K562 (cell line): ENCODE data around the gene SCN7A. TPM values are rescaled to one million over a fixed set of nuclear protein-coding genes. Genes with fewer than 3 reads are reported as not detected.

ENCODE experiments used
- ARNT ChIP-seq, 2 experiments: fragments of 450-650 bp; IDR thresholded peaks; 2 replicates each; pipeline ENCODE4 v1.6.1; 2016; ENCODE audit warnings: mild to moderate bottlenecking in 1 of 2
- CSDE1 ChIP-seq, 2 experiments: fragments of 450-650 bp; IDR thresholded peaks; 2 replicates each; pipeline ENCODE4 v1.6.1; 2016; ENCODE audit warnings: mild to moderate bottlenecking in 1 of 2
- EHMT2 ChIP-seq: fragments of 450-650 bp; IDR thresholded peaks from 2 replicates; pipeline ENCODE4 v1.6.1; 2018; ENCODE audit warnings: antibody characterized with exemption
- FOSL1 ChIP-seq: fragments of 200-800 bp; sonication (Bioruptor generic); conservative IDR thresholded peaks from 2 replicates; pipeline ENCODE4 v1.6.1; 2016; ENCODE audit warnings: missing genetic modification characterization, missing compliant biosample characterization
- FOXJ2 ChIP-seq: fragments of 200-800 bp; sonication (Bioruptor generic); IDR thresholded peaks from 2 replicates; pipeline ENCODE4 v1.6.1; 2016; ENCODE audit warnings: missing genetic modification characterization, missing compliant biosample characterization
- HDGF ChIP-seq: fragments of 450-650 bp; IDR thresholded peaks from 2 replicates; pipeline ENCODE4 v1.6.1; 2016
- MAFK ChIP-seq: IDR thresholded peaks from 2 replicates; pipeline ENCODE4 v1.6.1; 2011; ENCODE audit warnings: low read length, improper control_type of control experiment
- NCOA1 ChIP-seq: fragments of 450-650 bp; IDR thresholded peaks from 2 replicates; pipeline ENCODE4 v1.6.1; 2016; ENCODE audit warnings: low read depth
- NCOA6 ChIP-seq: fragments of 450-650 bp; IDR thresholded peaks from 2 replicates; pipeline ENCODE4 v1.6.1; 2017; ENCODE audit warnings: mild to moderate bottlenecking
- POLR2A ChIP-seq: fragments of 450-650 bp; conservative IDR thresholded peaks from 2 replicates; pipeline ENCODE4 v1.6.1; 2016
- POLR2H ChIP-seq: IDR thresholded peaks from 2 replicates; pipeline ENCODE4 v1.6.1; 2016; ENCODE audit warnings: missing genetic modification characterization, low read depth, mild to moderate bottlenecking, control low read depth, missing compliant biosample characterization, moderate library complexity
- SAFB ChIP-seq: fragments of 200-400 bp; formaldehyde crosslinking; IDR thresholded peaks from 2 replicates; pipeline ENCODE4 v1.6.1; 2017; ENCODE audit warnings: low read depth, low read length, borderline replicate concordance
- SOX6 ChIP-seq: fragments of 450-650 bp; IDR thresholded peaks from 2 replicates; pipeline ENCODE4 v1.6.1; 2014; ENCODE audit warnings: mild to moderate bottlenecking
- STAT5A ChIP-seq: IDR thresholded peaks from 2 replicates; pipeline ENCODE4 v1.6.1; 2012; ENCODE audit warnings: low read length, inconsistent platforms, borderline replicate concordance
- TAF7 ChIP-seq: fragments of 450-650 bp; IDR thresholded peaks from 2 replicates; pipeline ENCODE4 v1.6.1; 2016; ENCODE audit warnings: missing genetic modification characterization, missing compliant biosample characterization
- TEAD1 ChIP-seq, 2 experiments: fragments of 450-650 bp in 1 of 2; sonication (generic) in 1 of 2; formaldehyde crosslinking; IDR thresholded peaks; 2 replicates each; pipeline versions ENCODE4 v1.4.0 to v1.8.0; 2020 to 2022; ENCODE audit warnings: mild to moderate bottlenecking in 2 of 2, missing genetic modification reagents in 1 of 2
- TEAD4 ChIP-seq, 2 experiments: sonication (generic) in 1 of 2; formaldehyde crosslinking in 1 of 2; IDR thresholded peaks; 2 replicates each; pipeline versions ENCODE4 v1.6.1 to v1.8.0; 2012 to 2022; ENCODE audit warnings: borderline replicate concordance in 1 of 2, inconsistent platforms in 1 of 2, low read length in 1 of 2, mild to moderate bottlenecking in 1 of 2, missing genetic modification reagents in 1 of 2
- TOE1 ChIP-seq, 2 experiments: fragments of 450-650 bp in 1 of 2; sonication (generic) in 1 of 2; formaldehyde crosslinking in 1 of 2; IDR thresholded peaks; 2 replicates each; pipeline versions ENCODE4 v1.7.1 to v1.8.0; 2016 to 2022; ENCODE audit warnings: borderline replicate concordance in 2 of 2, mild to moderate bottlenecking in 2 of 2, antibody characterized with exemption in 1 of 2, inconsistent platforms in 1 of 2, low read depth in 1 of 2, missing genetic modification reagents in 1 of 2, moderate library complexity in 1 of 2
- ZNF212 ChIP-seq: fragments of 450-650 bp; formaldehyde crosslinking; IDR thresholded peaks from 2 replicates; pipeline ENCODE4 v1.4.0; 2020; ENCODE audit warnings: mild to moderate bottlenecking
- ZNF347 ChIP-seq: fragments of 450-650 bp; formaldehyde crosslinking; IDR thresholded peaks from 2 replicates; pipeline ENCODE4 v1.4.0; 2020; ENCODE audit warnings: low read depth, mild to moderate bottlenecking, moderate library complexity
- ZNF41 ChIP-seq: fragments of 250-450 bp; sonication (Bioruptor Pico); conservative IDR thresholded peaks from 2 replicates; pipeline ENCODE4 v1.4.0; 2020; ENCODE audit warnings: mild to moderate bottlenecking
- ZNF766 ChIP-seq: fragments of 200-800 bp; sonication (Bioruptor generic); conservative IDR thresholded peaks from 2 replicates; pipeline ENCODE4 v1.6.1; 2016; ENCODE audit warnings: missing genetic modification characterization, missing compliant biosample characterization
- polyA plus RNA-seq, 8 experiments: library from polyadenylated mRNA; depleted of rRNA in 4 of 8; stranded (reverse) in 5 of 8; unstranded in 3 of 8; fragments of >200 nt; fragmentation: Nextera tagmentation in 2 of 8; fragmentation: Illumina TruSeq in 1 of 8; extraction: Ambion mirVana in 2 of 8; extraction: Trizol in 1 of 8; gene quantifications; 2 replicates each; pipeline versions ENCODE4 v1.2.1 to v1.2.3, GENCODE V29; 2011 to 2014; ENCODE audit warnings: inconsistent platforms in 1 of 8, missing spikeins in 1 of 8
- total RNA-seq, 7 experiments: library from RNA; depleted of rRNA in 6 of 7; stranded (reverse); fragments of >200 nt in 6 of 7; fragmentation: Illumina TruSeq in 2 of 7; extraction: Trizol in 2 of 7; gene quantifications; 2 replicates each; pipeline versions ENCODE4 v1.2.1 to v1.2.3, GENCODE V29; 2011 to 2021; ENCODE audit warnings: low replicate concordance in 1 of 7
- TF ChIP-seq, protein P1 (sequence below): fragments of 450-650 bp; formaldehyde crosslinking; IDR thresholded peaks from 2 replicates; pipeline ENCODE4 v1.4.0; 2022; ENCODE audit warnings: mild to moderate bottlenecking, moderate library complexity
- TF ChIP-seq, protein P2 (sequence below): fragments of 200-800 bp; sonication (Bioruptor generic); IDR thresholded peaks from 2 replicates; pipeline ENCODE4 v1.6.1; 2017; ENCODE audit warnings: missing genetic modification characterization, missing compliant biosample characterization
- TF ChIP-seq, protein P3 (sequence below): fragments of 450-650 bp; IDR thresholded peaks from 2 replicates; pipeline ENCODE4 v1.6.1; 2016

The SCN7A gene
- total and polyA plus RNA-seq, 9 of the 15 experiments (the other 6 are each of a cell fraction or from before 2014, with no cell fraction given) = under 0.01 to 0.05 (median 0.03) TPM; not detected in 3

DNA sequence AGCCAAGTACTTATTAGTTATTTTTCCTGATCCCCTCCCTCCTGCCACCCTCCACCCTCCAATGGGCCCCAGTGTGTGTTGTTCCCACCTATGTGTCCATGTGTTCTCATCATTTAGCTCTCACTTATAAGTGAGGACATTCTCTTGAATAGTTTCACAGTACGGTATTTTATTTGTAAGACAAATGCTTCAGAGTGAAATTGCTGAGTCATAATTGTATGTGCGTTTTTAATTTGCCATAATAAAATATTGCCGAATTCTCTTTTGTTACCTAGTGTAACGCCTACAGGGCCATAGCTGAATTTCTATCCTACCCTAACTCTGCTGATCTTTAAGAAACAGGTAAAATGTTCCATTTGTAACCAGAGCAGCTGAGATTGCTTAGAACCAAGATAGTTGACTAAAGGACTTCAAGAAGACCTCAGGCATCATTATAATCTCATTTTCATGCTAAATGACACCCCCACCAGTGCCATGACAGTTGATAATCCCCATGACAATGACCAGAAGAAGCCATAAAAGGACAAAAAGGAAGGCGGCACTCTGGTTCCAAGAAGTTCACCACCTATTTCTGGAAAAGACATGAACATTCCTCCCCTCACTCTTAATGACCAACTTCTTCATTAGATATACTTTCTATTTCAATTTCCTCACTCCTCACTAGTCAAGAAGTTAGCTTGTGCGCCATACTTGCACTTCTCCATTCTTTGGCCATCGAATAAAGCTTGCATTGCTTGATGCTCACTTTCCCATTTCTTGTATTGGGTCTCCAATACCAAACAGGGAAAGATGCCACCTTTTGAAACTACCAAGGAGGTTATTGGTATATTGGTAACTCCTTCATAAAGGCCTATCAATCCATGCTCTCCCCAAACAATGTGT lies 136.7 kb downstream of the SCN7A start (continued):
- TF ChIP-seq, protein P1, sequence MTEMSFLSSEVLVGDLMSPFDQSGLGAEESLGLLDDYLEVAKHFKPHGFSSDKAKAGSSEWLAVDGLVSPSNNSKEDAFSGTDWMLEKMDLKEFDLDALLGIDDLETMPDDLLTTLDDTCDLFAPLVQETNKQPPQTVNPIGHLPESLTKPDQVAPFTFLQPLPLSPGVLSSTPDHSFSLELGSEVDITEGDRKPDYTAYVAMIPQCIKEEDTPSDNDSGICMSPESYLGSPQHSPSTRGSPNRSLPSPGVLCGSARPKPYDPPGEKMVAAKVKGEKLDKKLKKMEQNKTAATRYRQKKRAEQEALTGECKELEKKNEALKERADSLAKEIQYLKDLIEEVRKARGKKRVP = peak; percentile 59; the same call in 1 of the 2 replicates
- TF ChIP-seq TEAD4 (IDR thresholded peaks at IDR 0.05; ENCODE audit: low read length) = peak; percentile 34; the same call in 1 of the 2 replicates
- TF ChIP-seq TEAD4 (CRISPR knock-in tag; IDR thresholded peaks at IDR 0.05; ENCODE audit: borderline replicate concordance) = no peak
- TF ChIP-seq POLR2H (tag) = peak; percentile 89
- TF ChIP-seq TOE1 (IDR thresholded peaks at IDR 0.05; ENCODE audit: borderline replicate concordance) = peak; percentile 11; the same call in 1 of the 2 replicates
- TF ChIP-seq TOE1 (CRISPR knock-in tag; IDR thresholded peaks at IDR 0.05; ENCODE audit: borderline replicate concordance, low read depth) = no peak
- peak in 1 of 2 experiments; percentile 76; a peak in 1 of 4 replicates for TF ChIP-seq CSDE1 (IDR thresholded peaks at IDR 0.05)
- TF ChIP-seq ZNF212 (CRISPR knock-in tag) = 0 out of 2 replicates have a peak, but pooled peaks have one; percentile 17
- TF ChIP-seq NCOA1 = 0 out of 2 replicates have a peak, but pooled peaks have one; percentile 23
- 0 out of 2 replicates have a peak, but pooled peaks have one; percentile 21 for TF ChIP-seq TAF7 (tag)
- TF ChIP-seq ZNF41 = 0 out of 2 replicates have a peak, but pooled peaks have one; percentile 29
- TF ChIP-seq, protein P2, sequence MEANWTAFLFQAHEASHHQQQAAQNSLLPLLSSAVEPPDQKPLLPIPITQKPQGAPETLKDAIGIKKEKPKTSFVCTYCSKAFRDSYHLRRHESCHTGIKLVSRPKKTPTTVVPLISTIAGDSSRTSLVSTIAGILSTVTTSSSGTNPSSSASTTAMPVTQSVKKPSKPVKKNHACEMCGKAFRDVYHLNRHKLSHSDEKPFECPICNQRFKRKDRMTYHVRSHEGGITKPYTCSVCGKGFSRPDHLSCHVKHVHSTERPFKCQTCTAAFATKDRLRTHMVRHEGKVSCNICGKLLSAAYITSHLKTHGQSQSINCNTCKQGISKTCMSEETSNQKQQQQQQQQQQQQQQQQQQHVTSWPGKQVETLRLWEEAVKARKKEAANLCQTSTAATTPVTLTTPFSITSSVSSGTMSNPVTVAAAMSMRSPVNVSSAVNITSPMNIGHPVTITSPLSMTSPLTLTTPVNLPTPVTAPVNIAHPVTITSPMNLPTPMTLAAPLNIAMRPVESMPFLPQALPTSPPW (CRISPR knock-in tag) = peak; percentile 74
- TF ChIP-seq, protein P3, sequence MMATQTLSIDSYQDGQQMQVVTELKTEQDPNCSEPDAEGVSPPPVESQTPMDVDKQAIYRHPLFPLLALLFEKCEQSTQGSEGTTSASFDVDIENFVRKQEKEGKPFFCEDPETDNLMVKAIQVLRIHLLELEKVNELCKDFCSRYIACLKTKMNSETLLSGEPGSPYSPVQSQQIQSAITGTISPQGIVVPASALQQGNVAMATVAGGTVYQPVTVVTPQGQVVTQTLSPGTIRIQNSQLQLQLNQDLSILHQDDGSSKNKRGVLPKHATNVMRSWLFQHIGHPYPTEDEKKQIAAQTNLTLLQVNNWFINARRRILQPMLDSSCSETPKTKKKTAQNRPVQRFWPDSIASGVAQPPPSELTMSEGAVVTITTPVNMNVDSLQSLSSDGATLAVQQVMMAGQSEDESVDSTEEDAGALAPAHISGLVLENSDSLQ = peak; percentile 92
- TF ChIP-seq ARNT (IDR thresholded peaks at IDR 0.05) = 0 out of 4 replicates have a peak, but pooled peaks of 1 of the 2 experiments have one; percentile 81
- TF ChIP-seq EHMT2 = peak; percentile 71; the same call in 1 of the 2 replicates
- TF ChIP-seq NCOA6 = 0 out of 2 replicates have a peak, but pooled peaks have one; percentile 49
- no peak for TF ChIP-seq ZNF347 (CRISPR knock-in tag)
- TF ChIP-seq TEAD1 (CRISPR knock-in tag; IDR thresholded peaks at IDR 0.05) = 0 out of 4 replicates have a peak, but pooled peaks of 1 of the 2 experiments have one; percentile 16
- peak; percentile 73 for TF ChIP-seq ZNF766 (CRISPR knock-in tag)
- no peak for TF ChIP-seq HDGF
- peak; percentile 65; the same call in 1 of the 2 replicates for TF ChIP-seq POLR2A
- peak; percentile 85 for TF ChIP-seq FOXJ2 (tag)
- TF ChIP-seq FOSL1 (tag) = 0 out of 2 replicates have a peak, but pooled peaks have one; percentile 25
- no peak for TF ChIP-seq SAFB
- TF ChIP-seq MAFK = peak; percentile 92
- peak; percentile 89 for TF ChIP-seq SOX6
- peak; percentile 86 for TF ChIP-seq STAT5A
